Liver (tissue), 3 donors: Measurements from ENCODE around the gene PPP6R3.

Source experiments
- GABPA ChIP-seq, 2 donors: IDR thresholded peaks in 1 of 2; conservative IDR thresholded peaks in 1 of 2; 2 replicates each; pipeline ENCODE4 v1.6.1; 2016; ENCODE audit warnings: antibody characterized with exemption in 2 of 2, mild to moderate bottlenecking in 1 of 2, moderate library complexity in 1 of 2
- RAD21 ChIP-seq, 2 donors: IDR thresholded peaks; 2 replicates each; pipeline ENCODE4 v1.6.1; 2016; ENCODE audit warnings: antibody characterized with exemption in 2 of 2, mild to moderate bottlenecking in 2 of 2
- RXRA ChIP-seq, 2 donors: IDR thresholded peaks; 2 replicates each; pipeline ENCODE4 v1.6.1; 2017 to 2018; ENCODE audit warnings: antibody characterized with exemption in 2 of 2, mild to moderate bottlenecking in 1 of 2
- SP1 ChIP-seq: IDR thresholded peaks from 2 replicates; pipeline ENCODE4 v1.6.1; 2018; ENCODE audit warnings: antibody characterized with exemption, mild to moderate bottlenecking
- TAF1 ChIP-seq: conservative IDR thresholded peaks from 2 replicates; pipeline ENCODE4 v1.6.1; 2016; ENCODE audit warnings: antibody characterized with exemption, mild to moderate bottlenecking
- YY1 ChIP-seq: IDR thresholded peaks from 2 replicates; pipeline ENCODE4 v1.6.1; 2016; ENCODE audit warnings: antibody characterized with exemption, mild to moderate bottlenecking
- ZBTB33 ChIP-seq: IDR thresholded peaks from 2 replicates; pipeline ENCODE4 v1.6.1; 2016; ENCODE audit warnings: antibody characterized with exemption
- TF ChIP-seq, protein P1 (sequence below): fragments of 150-350 bp; IDR thresholded peaks from 2 replicates; pipeline ENCODE4 v1.5.1; 2017; ENCODE audit warnings: improper control_type of control experiment, low read depth, low read length; ENCODE audit not compliant: missing input control
- donor health status: healthy.
- donor health status: healthy.

DNA sequence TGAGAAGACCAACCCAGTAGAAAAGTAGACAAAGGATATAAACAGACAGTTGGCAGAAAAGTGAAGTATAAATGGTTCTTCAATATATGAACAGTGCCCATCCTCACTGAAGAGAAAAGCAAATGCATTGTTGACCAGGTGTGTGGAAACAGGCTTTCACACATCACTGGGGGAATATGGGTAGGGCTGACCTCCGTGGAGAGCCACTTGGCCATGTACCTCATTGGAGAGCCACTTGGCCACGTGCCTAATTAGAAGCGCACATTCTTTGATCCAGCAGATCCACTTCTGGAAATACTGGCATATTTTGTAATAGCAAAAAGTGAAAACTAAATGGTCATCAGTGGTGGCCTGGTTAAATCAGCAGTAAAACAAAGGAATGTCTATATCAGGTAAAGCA lies 43.2 kb downstream of the PPP6R3 start:
- TF ChIP-seq ZBTB33: no peak
- TF ChIP-seq GABPA (IDR thresholded peaks at IDR 0.05 in 1 of 2, conservative IDR thresholded peaks at IDR 0.05 in 1 of 2): no peak
- TF ChIP-seq TAF1: no peak
- TF ChIP-seq, protein P1, sequence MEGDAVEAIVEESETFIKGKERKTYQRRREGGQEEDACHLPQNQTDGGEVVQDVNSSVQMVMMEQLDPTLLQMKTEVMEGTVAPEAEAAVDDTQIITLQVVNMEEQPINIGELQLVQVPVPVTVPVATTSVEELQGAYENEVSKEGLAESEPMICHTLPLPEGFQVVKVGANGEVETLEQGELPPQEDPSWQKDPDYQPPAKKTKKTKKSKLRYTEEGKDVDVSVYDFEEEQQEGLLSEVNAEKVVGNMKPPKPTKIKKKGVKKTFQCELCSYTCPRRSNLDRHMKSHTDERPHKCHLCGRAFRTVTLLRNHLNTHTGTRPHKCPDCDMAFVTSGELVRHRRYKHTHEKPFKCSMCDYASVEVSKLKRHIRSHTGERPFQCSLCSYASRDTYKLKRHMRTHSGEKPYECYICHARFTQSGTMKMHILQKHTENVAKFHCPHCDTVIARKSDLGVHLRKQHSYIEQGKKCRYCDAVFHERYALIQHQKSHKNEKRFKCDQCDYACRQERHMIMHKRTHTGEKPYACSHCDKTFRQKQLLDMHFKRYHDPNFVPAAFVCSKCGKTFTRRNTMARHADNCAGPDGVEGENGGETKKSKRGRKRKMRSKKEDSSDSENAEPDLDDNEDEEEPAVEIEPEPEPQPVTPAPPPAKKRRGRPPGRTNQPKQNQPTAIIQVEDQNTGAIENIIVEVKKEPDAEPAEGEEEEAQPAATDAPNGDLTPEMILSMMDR: no peak
- no peak for TF ChIP-seq RAD21 (IDR thresholded peaks at IDR 0.05)
- no peak for TF ChIP-seq SP1
- TF ChIP-seq YY1: no peak
- no peak for TF ChIP-seq RXRA (IDR thresholded peaks at IDR 0.05)
